Testis (tissue), 2 donors: Measurements from ENCODE around the gene TTL.

Experiments used
- POLR2A ChIP-seq: fragments of 450-650 bp; IDR thresholded peaks from one replicate; pipeline ENCODE4 v1.6.1; 2017; ENCODE audit warnings: antibody characterized with exemption, mild to moderate bottlenecking, moderate library complexity
- TF ChIP-seq, protein P1 (sequence below), 3 experiments: fragments of 450-650 bp in 2 of 3; fragments of 200-600 bp in 1 of 3; sonication (generic) in 1 of 3; IDR thresholded peaks; one replicate each; pipeline ENCODE4 v1.5.1; 2016 to 2019; ENCODE audit warnings: antibody characterized with exemption in 3 of 3, mild to moderate bottlenecking in 2 of 3, moderate library complexity in 1 of 3

DNA sequence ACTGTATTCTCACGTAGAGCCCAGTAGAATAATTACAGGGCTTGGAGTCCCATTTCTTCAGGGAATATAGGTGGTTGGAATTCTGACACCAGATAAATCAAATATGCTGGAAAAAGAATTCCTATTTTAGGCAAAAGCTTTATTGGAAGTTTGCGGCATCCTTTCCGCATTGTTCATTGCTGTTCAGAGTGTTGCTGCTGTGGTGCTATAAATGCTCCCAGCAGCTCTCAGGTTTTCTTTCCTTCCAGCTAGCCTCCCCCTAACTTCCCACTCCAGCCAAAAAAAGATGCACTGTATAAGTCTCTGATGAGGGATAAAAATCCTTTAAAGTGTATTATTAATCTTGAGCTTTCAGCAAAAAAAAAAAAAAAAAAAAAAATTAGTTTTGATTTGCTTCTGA, 34.8 kb downstream of the TTL start:
- TF ChIP-seq, protein P1, sequence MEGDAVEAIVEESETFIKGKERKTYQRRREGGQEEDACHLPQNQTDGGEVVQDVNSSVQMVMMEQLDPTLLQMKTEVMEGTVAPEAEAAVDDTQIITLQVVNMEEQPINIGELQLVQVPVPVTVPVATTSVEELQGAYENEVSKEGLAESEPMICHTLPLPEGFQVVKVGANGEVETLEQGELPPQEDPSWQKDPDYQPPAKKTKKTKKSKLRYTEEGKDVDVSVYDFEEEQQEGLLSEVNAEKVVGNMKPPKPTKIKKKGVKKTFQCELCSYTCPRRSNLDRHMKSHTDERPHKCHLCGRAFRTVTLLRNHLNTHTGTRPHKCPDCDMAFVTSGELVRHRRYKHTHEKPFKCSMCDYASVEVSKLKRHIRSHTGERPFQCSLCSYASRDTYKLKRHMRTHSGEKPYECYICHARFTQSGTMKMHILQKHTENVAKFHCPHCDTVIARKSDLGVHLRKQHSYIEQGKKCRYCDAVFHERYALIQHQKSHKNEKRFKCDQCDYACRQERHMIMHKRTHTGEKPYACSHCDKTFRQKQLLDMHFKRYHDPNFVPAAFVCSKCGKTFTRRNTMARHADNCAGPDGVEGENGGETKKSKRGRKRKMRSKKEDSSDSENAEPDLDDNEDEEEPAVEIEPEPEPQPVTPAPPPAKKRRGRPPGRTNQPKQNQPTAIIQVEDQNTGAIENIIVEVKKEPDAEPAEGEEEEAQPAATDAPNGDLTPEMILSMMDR (IDR thresholded peaks at IDR 0.05) = no peak
- no peak for TF ChIP-seq POLR2A
